Astrocyte of the spinal cord (primary cell): ENCODE results near the gene PIGQ.

Experiments used
- DNase-seq: peaks from one replicate; pipeline ENCODE4 v3.0.0; 2011; ENCODE audit warnings: low read depth, low spot score
- H3K4me3 ChIP-seq: 2 replicates; pipeline ENCODE4 v1.5.1; 2011; ENCODE audit warnings: low read depth, mild to moderate bottlenecking, low read length, moderate library complexity
- CTCF ChIP-seq: IDR thresholded peaks from 2 replicates; pipeline ENCODE4 v1.5.1; 2012; ENCODE audit warnings: low read depth, mild to moderate bottlenecking, low read length, inconsistent platforms
- in situ Hi-C: cut with HindIII; loops from 2 replicates; pipeline ENCODE4 v1.10.0; 2017; ENCODE audit warnings: low sequenced_read_pairs

Gene PIGQ

GRCh38 chr16:598823-599739 lies 29.3 kb downstream of the PIGQ start:
- no peak for DNase-seq
- TF ChIP-seq CTCF, result no peak
- in situ Hi-C loops, result no loop called here
- no peak overlapping the region for H3K4me3 ChIP-seq

GRCh38 chr16:600781-601180 lies 31.0 kb downstream of the PIGQ start:
- no peak overlapping the region for H3K4me3 ChIP-seq
- DNase-seq, result no peak
- in situ Hi-C loops, result no loop called here
- peak; percentile 27 for TF ChIP-seq CTCF

DNA sequence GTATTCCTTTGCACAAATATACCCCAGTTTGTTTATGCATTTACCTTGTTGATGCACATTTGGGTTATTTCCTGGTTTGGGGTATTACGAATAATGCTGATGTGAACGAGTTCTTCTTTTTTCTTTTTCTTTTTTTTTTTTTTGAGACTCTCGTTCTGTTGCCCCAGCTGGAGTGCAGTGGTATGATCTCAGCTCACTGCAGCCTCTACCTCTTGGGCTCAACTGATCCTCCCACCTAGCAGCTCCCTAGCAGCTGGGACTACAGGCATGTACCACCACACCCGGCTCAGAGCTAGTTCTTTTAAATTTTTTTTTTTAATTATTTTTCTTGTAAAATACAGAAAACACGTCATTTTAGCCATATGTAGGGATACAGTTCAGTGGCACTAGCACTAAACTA lies 34.2 kb downstream of the PIGQ start:
- in situ Hi-C loops, result no loop called here
- no peak overlapping the region for H3K4me3 ChIP-seq
- no peak for TF ChIP-seq CTCF
- no peak for DNase-seq

DNA sequence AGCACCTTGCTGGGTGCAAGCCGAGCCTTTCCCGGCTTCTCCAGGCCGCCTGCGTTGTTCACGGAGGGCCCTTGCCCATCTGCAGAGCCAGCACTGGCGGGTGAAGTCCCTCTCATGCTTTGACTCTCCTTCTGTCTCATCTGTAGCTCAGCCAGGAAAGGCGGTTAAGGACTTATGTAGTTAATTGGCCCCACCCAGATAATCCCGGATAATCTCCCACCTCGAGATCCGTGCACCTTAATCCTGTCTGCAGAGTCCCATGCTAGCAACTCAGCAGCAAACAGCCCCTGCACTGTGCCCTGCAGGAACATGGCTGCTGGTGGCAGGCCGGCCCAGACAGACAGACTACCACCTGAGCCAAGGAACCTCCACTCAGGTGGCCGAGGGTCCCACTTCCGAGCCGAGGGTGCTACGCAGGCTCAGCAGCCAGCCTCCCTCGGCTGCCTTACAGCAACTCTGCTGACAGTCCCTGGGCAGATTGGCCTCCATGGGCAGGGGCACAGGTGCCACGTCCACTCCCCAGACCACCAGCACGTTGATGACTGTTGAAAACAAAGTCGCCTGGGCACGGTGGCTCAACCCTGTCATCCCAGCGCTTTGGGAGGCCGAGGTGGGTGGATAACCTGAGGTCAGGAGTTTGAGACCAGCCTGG lies 37.0 kb downstream of the PIGQ start:
- in situ Hi-C loops, result no loop called here
- no peak for TF ChIP-seq CTCF
- DNase-seq, result no peak
- no peak overlapping the region for H3K4me3 ChIP-seq

DNA sequence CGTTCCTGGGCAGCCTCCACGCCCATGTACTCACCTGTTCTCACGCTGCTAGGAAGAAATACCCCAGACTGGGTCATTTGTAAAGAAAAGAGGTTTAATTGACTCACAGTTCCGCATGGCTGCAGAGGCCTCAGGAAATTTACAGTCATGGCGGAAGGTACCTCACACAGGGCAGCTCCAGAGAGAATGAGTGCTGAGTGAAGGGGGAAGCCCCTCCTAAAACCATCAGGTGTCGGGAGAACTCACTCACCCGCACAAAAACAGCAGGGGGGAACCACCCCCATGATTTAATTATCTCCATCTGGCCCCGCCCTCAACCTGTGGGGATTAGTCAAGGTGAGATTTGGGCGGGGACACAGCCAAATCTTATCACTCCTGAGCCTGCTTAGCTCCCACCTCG lies 38.3 kb downstream of the PIGQ start:
- H3K4me3 ChIP-seq, result no peak overlapping the region
- in situ Hi-C loops, result no loop called here
- no peak for TF ChIP-seq CTCF
- DNase-seq, result no peak

- in situ Hi-C loops, result no loop called here
- no peak for TF ChIP-seq CTCF
- DNase-seq, result no peak
- no peak overlapping the region for H3K4me3 ChIP-seq
Measured at GRCh38 chr16:609316-609715, 39.5 kb downstream of the PIGQ start.
